GM12878 (cell line): ENCODE measurements around the gene ACHE. TPM values are rescaled to one million over a fixed set of nuclear protein-coding genes. Genes with fewer than 3 reads are reported as not detected.
"Not testable (repeated sequence)": the region's sequence is repeated elsewhere in the genome, so short reads cannot be mapped to it uniquely, and the experiment has no call there.

Experiments
- ATAC-seq: fragments of 200-7000 bp; cut with Tn5 transposase; 3 replicates; pipeline ENCODE4 v1.9.1; 2020; ENCODE audit warnings: mild to moderate bottlenecking, moderate library complexity
- BruUV-seq: library from RNA; stranded (reverse); fragments of 400-500 nt; replicated peaks from 2 replicates; lab custom pipeline; 2021; lab: Mats Ljungman, UMichigan
- CTCF ChIA-PET: fragments of 300-600 bp; sonication (Branson Sonifier 250); formaldehyde crosslinking; extraction: SDS; loops from one replicate; lab custom pipeline; 2021; ENCODE audit warnings: inconsistent platforms; lab: Yijun Ruan, JAX
- POLR2A ChIA-PET: fragments of 350-600 bp; formaldehyde crosslinking; extraction: SDS; loops from one replicate; lab custom pipeline; 2021; ENCODE audit warnings: inconsistent platforms; lab: Charles Lee
- RAD21 ChIA-PET: fragments of 300-600 bp; sonication (Branson Sonifier 250); formaldehyde crosslinking; loops from one replicate; lab custom pipeline; 2023; ENCODE audit warnings: antibody characterized with exemption; ENCODE audit not compliant: unreplicated experiment; lab: Charles Lee
- SMC1A ChIA-PET: fragments of 300-600 bp; sonication (Branson Sonifier 250); formaldehyde crosslinking; loops from one replicate; lab custom pipeline; 2023; ENCODE audit not compliant: unreplicated experiment, uncharacterized antibody; lab: Charles Lee
- DNase-seq: peaks from one replicate; pipeline ENCODE4 v3.0.0-alpha.2; 2011; ENCODE audit warnings: low read depth, low spot score
- FAIRE-seq: peaks from 3 replicates; lab custom pipeline; 2011; peaks lifted over from hg19 to GRCh38; lab: Jason Lieb, UNC
- H2AFZ ChIP-seq: 2 replicates; pipeline ENCODE4 v1.6.0; 2011; ENCODE audit warnings: low read depth, low read length, control low read depth; ENCODE audit not compliant: control insufficient read depth
- H3K27ac ChIP-seq: 2 replicates; pipeline ENCODE4 v1.5.1; 2011; ENCODE audit warnings: control low read depth; ENCODE audit not compliant: control insufficient read depth, insufficient read depth
- H3K27me3 ChIP-seq, 2 experiments: replicated peaks in 1 of 2; 2 replicates each; pipeline versions ENCODE4 v1.6.0 to v1.6.1; 2011; ENCODE audit warnings: low read length in 1 of 2; ENCODE audit not compliant: control insufficient read depth in 2 of 2, insufficient read depth in 2 of 2
- H3K36me3 ChIP-seq, 2 experiments: 2 replicates each; pipeline ENCODE4 v1.5.1; 2011; ENCODE audit warnings: low read length in 1 of 2; ENCODE audit not compliant: control insufficient read depth in 2 of 2, insufficient read depth in 2 of 2
- H3K4me1 ChIP-seq: 2 replicates; pipeline ENCODE4 v1.6.1; 2011; ENCODE audit warnings: mild to moderate bottlenecking, low read length, moderate library complexity, mixed read lengths; ENCODE audit not compliant: control insufficient read depth, insufficient read depth
- H3K4me2 ChIP-seq: 2 replicates; pipeline ENCODE4 v1.6.0; 2011; ENCODE audit warnings: control low read depth; ENCODE audit not compliant: control insufficient read depth, insufficient read depth
- H3K4me3 ChIP-seq: fragments of 200-600 bp; sonication (generic); 2 replicates; pipeline ENCODE4 v1.5.1; 2016
- H3K79me2 ChIP-seq: 2 replicates; pipeline ENCODE4 v1.6.0; 2011; ENCODE audit warnings: low read length; ENCODE audit not compliant: control insufficient read depth, insufficient read depth
- H3K9ac ChIP-seq: 2 replicates; pipeline ENCODE4 v1.8.0; 2011; ENCODE audit warnings: low read length, control low read depth, mixed read lengths; ENCODE audit not compliant: control insufficient read depth, insufficient read depth
- H3K9me3 ChIP-seq: replicated peaks from 3 replicates; pipeline ENCODE4 v1.5.1; 2011; ENCODE audit warnings: mild to moderate bottlenecking, low read length; ENCODE audit not compliant: control insufficient read depth, insufficient read depth
- H4K20me1 ChIP-seq: 2 replicates; pipeline ENCODE4 v1.6.0; 2011; ENCODE audit not compliant: control insufficient read depth, insufficient read depth
- CBFB ChIP-seq: IDR thresholded peaks from 2 replicates; pipeline ENCODE4 v1.6.1; 2016; ENCODE audit warnings: antibody characterized with exemption, low read depth
- CREB1 ChIP-seq: IDR thresholded peaks from 2 replicates; pipeline ENCODE4 v1.6.1; 2012; ENCODE audit warnings: low read depth, mild to moderate bottlenecking, inconsistent platforms
- IRF4 ChIP-seq: IDR thresholded peaks from 2 replicates; pipeline ENCODE4 v1.6.1; 2011; ENCODE audit warnings: low read depth, low read length
- JUND ChIP-seq: IDR thresholded peaks from 2 replicates; pipeline ENCODE4 v1.6.1; 2012; ENCODE audit warnings: low read depth, mild to moderate bottlenecking, low read length, improper control_type of control experiment, moderate library complexity
- PAX8 ChIP-seq: fragments of 450-650 bp; IDR thresholded peaks from 2 replicates; pipeline ENCODE4 v1.6.1; 2017; ENCODE audit warnings: mild to moderate bottlenecking, moderate library complexity
- TCF7 ChIP-seq: IDR thresholded peaks from 2 replicates; pipeline ENCODE4 v1.6.1; 2014; ENCODE audit warnings: antibody characterized with exemption, borderline replicate concordance
- YBX1 ChIP-seq: fragments of 450-650 bp; IDR thresholded peaks from 2 replicates; pipeline ENCODE4 v1.6.1; 2016; ENCODE audit warnings: antibody characterized with exemption
- WGBS: methylation state at CpG from one replicate; pipeline ENCODE4 v1.1.6; 2016; ENCODE audit warnings: low lambda C conversion rate; ENCODE audit not compliant: insufficient replicate concordance, insufficient coverage; ENCODE audit errors: missing lambda C conversion rate; 5-methylcytosine and 5-hydroxymethylcytosine counted together
- in situ Hi-C: fragments of 300-500 bp; cut with MboI; formaldehyde crosslinking; loops from 9 replicates; pipeline ENCODE4 v1.14.3; 2018; ENCODE audit warnings: mixed read lengths
- intact Hi-C: fragments of 100-400 bp; cut with micrococcal nuclease; formaldehyde crosslinking; loops from one replicate; pipeline ENCODE4 v1.14.2; 2022; ENCODE audit not compliant: unreplicated experiment
- polyA plus RNA-seq, 11 experiments: library from polyadenylated mRNA; depleted of rRNA in 4 of 11; unstranded in 6 of 11; stranded (reverse) in 5 of 11; fragments of >200 nt; fragmentation: Nextera tagmentation in 4 of 11; fragmentation: Illumina TruSeq in 1 of 11; extraction: Ambion mirVana in 4 of 11; extraction: Trizol in 1 of 11; gene quantifications; 1 replicate in 1 of 11; 2 replicates in 10 of 11; pipeline versions ENCODE4 v1.2.1 to v1.2.3, GENCODE V29; 2011 to 2016; ENCODE audit warnings: inconsistent platforms in 2 of 11, missing spikeins in 2 of 11, low read depth in 1 of 11
- total RNA-seq, 4 experiments: library from RNA; depleted of rRNA in 3 of 4; stranded (reverse); fragments of >200 nt in 3 of 4; fragmentation: Illumina TruSeq in 1 of 4; extraction: Trizol in 1 of 4; gene quantifications; 2 replicates each; pipeline versions ENCODE4 v1.2.1 to v1.2.3, GENCODE V29; 2013 to 2021

ACHE gene
- total and polyA plus RNA-seq, 10 of the 15 experiments (the other 5 are each of a cell fraction or from before 2014, with no cell fraction given): 0.07 to 5.1 (median 2.3) TPM; not detected in 1

- TF ChIP-seq TCF7: no peak
- TF ChIP-seq CREB1: no peak
- TF ChIP-seq CBFB: no peak
- TF ChIP-seq YBX1: no peak
- TF ChIP-seq JUND: no peak
- no peak for TF ChIP-seq PAX8
These were observed 38.8 kb downstream of the ACHE start (continued) for GRCh38 chr7:100856871-100857282.

GRCh38 chr7:100855515-100855914 lies 40.2 kb downstream of the ACHE start:
- ChIA-PET POLR2A (interaction anchor here (1.0 kb wide), 1 partner anchor 20 kb away, joined by 4 read pairs; the partner anchor contains the start of gene SRRT), CTCF (no interaction called here), RAD21 (no interaction called here), SMC1A (no interaction called here)
- ATAC-seq: no peak
- H3K27me3 ChIP-seq: no peaks in the 10 kb centered on the region
- 51% methylated on average over 10 of the region's 10 CpGs for WGBS
- H3K79me2 ChIP-seq: peaks cover 10% of the 10 kb centered on the region
- BruUV-seq: no TSS peak
- in situ Hi-C loops: loop anchor here (10.0 kb wide), 2 partner anchors 151 to 381 kb away; partner anchors contain the start of genes POP7 and TSC22D4
- DNase-seq: no peak
- no peak overlapping the region for H3K9ac ChIP-seq
- no peak for TF ChIP-seq IRF4
- H3K36me3 ChIP-seq: peaks cover 2 to 5% of the 10 kb centered on the region in 2 experiments; a peak in 2 of 4 replicates
- intact Hi-C loops: no loop called here
- H4K20me1 ChIP-seq: no peaks in the 10 kb centered on the region
- H3K4me2 ChIP-seq: no peak overlapping the region
- FAIRE-seq: no peak
- H2AFZ ChIP-seq: no peak overlapping the region
- no peaks in the 10 kb centered on the region for H3K9me3 ChIP-seq
- H3K4me3 ChIP-seq: no peak overlapping the region
- H3K27ac ChIP-seq: no peak overlapping the region
- peaks cover 2% of the 10 kb centered on the region for H3K4me1 ChIP-seq

- H3K27me3 ChIP-seq, DNase-seq, H3K4me2 ChIP-seq, H3K36me3 ChIP-seq, intact Hi-C loops, H3K4me3 ChIP-seq, H3K9me3 ChIP-seq, H3K27ac ChIP-seq, H3K9ac ChIP-seq, H3K79me2 ChIP-seq, H2AFZ ChIP-seq, BruUV-seq, SMC1A ChIA-PET, H4K20me1 ChIP-seq, H3K4me1 ChIP-seq, RAD21 ChIA-PET, FAIRE-seq, ATAC-seq: not testable (repeated sequence)
- POLR2A ChIA-PET: interaction anchor here (1.7 kb wide), 1 partner anchor 20 kb away, joined by 8 read pairs; the partner anchor contains the start of gene SRRT
- CTCF ChIA-PET: interaction anchor here (7.7 kb wide), 1 partner anchor 53 kb away, joined by 238 read pairs; no protein-coding TSS in a partner anchor
- in situ Hi-C loops: loop anchor here (10.0 kb wide), 2 partner anchors 150 to 380 kb away; partner anchors contain the start of genes POP7 and TSC22D4
- 87% methylated on average over 9 of the region's 9 CpGs for WGBS
These were observed 40.8 kb downstream of the ACHE start for GRCh38 chr7:100854899-100855298.
